ENCODE data around the gene CTNNBL1.
"Not testable (repeated sequence)": the region's sequence is repeated elsewhere in the genome, so short reads cannot be mapped to it uniquely, and the experiment has no call there.

CTNNBL1 gene

GRCh38 chr20:37693635-37694626, at the start of gene CTNNBL1:
Gene CTNNBL1, plus strand, starts transcription at chr20:37694030. Its CDS starts 93 bp downstream, at chr20:37694123.
- DNase-seq, result peak; percentile 98

- DNase-seq, result no peak
Measured at GRCh38 chr20:37644605-37645004, 49.2 kb upstream of the CTNNBL1 start.

- peak; percentile 36 for DNase-seq
Measured at GRCh38 chr20:37647946-37648345, 45.9 kb upstream of the CTNNBL1 start.

DNA sequence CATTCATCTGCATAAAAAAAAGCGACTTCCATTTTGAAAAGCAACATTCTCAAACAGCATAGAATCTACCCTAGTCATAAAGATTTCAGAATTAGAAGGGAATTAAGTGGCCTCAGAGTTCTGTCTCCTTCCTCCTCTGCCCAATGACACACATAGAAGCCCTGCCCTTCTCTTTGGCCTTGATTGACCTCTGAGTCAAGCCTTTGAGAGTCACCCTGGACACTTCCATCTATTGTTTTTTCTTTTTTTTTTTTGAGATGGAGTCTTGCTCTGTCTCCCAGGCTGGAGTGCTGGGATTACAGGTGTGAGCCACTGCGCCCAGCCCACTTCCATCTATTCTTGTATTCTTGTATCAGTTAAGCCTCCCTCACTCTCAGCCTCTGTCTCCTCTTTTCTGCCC, 44.8 kb upstream of the CTNNBL1 start:
- no peak for DNase-seq

DNA sequence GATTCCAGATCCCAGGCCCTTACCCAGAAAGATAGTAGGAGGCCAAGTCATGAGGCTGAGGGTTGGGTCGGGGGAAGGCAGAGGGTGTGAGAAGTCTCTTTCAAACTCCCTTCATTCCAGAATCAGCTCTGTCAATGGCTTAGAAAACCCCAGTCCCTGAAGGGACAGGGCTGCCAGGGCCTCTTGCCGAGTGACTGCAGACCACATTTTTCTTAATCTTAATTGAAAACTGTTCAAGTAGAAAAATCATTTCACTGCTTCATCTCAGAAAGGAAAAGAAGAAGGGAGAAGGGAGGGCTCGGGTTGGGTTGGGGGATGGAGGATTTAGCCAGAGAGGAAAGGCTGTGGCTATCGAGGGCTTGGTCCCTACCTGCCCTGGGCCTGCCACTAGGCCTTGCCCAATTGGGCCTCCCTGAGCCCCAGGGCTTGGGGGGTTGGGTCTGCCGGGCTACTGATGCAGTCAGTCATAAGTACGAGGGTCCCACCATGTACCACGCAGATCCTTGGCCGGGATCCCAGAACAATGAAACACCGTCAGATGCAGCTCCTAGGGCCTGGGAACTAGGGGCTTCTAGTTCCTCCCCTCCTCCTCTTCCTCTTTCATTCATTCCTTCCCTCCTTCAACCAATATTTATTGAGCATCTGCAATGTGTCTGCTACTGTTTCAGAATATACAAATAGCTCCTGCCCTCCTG, 44.0 kb upstream of the CTNNBL1 start:
- no peak for DNase-seq

DNA sequence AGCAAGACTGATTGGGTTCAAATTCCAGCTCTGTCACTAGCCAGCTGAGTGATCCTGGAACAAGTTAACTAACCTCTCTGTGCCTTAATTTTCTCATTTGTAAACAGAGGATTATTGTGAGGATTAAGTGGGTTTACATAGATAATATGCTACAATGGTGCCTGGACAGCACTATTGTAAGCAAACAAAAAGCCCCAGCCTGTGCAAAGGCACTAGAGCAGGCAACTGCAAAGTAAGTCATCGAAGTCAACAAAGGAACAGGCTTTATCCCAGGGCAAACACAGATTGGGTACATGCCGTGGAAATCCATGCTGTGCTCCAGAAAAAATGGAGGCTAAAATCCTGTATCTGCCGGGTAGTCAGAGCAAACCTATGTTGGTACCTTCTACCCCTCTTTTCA, 43.2 kb upstream of the CTNNBL1 start:
- no peak for DNase-seq

- DNase-seq, result no peak
Measured at GRCh38 chr20:37651932-37652331, 41.9 kb upstream of the CTNNBL1 start.

DNA sequence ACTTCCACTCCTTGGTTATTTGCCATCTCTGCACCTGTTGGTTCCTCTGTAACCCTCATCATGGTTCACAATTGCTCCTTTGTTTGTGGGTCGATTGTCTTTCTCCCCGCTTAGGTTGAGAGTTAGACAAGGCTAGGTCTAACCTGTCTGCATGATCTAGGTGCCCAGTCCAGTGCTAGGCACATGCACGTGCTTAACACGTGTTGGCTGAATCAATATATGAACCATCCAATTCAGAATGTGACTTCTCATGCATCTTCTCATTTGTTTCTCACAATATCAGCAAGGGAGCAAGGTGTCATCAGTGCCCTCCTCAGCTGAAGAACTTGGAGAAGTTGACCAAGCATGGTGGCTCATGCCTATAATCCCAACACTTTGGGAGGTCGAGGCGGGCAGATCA, 36.9 kb upstream of the CTNNBL1 start:
- DNase-seq, result no peak

GRCh38 chr20:37657924-37658804, 35.7 kb upstream of the CTNNBL1 start:
- DNase-seq, result no peak

DNA sequence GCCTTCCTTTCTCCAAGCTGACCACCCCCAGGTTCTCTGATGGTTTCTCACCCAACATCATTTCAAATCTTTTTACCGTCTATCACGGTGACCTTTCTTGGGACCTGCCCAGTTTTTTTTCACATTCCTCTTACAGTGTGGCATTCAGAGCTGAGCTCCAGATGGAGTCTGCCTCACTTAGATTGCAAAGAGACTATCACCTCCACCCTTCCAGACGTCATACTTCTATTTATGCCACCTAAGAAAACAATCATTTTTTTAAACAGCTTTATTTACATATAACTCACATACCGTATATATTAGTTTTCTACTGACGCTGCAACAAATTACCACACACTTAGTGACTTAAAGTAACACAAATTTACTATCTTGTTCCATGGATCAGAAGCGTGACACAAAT, 32.3 kb upstream of the CTNNBL1 start:
- peak; percentile 33 for DNase-seq

GRCh38 chr20:37662308-37662707, 31.5 kb upstream of the CTNNBL1 start:
- DNase-seq, result no peak

DNA sequence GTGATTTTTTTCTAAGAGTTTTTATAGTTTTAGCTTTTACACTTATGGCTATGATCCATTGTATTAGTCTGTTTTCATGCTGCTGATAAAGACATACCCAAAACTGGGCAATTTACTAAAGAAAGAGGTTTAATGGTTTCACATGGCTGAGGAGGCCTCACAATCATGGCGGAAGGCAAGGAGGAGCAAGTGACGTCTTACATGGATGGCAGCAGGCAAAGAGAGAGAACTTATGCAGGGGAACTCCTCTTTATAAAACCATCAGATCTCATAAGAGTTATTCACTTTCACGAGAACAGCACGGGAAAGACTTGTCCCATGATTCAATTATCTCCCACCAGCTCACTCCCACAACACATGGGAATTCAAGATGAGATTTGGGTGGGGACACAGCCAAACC, 29.2 kb upstream of the CTNNBL1 start:
- DNase-seq, result not testable (repeated sequence)

- no peak for DNase-seq
Measured at GRCh38 chr20:37668166-37668565, 25.7 kb upstream of the CTNNBL1 start.

DNA sequence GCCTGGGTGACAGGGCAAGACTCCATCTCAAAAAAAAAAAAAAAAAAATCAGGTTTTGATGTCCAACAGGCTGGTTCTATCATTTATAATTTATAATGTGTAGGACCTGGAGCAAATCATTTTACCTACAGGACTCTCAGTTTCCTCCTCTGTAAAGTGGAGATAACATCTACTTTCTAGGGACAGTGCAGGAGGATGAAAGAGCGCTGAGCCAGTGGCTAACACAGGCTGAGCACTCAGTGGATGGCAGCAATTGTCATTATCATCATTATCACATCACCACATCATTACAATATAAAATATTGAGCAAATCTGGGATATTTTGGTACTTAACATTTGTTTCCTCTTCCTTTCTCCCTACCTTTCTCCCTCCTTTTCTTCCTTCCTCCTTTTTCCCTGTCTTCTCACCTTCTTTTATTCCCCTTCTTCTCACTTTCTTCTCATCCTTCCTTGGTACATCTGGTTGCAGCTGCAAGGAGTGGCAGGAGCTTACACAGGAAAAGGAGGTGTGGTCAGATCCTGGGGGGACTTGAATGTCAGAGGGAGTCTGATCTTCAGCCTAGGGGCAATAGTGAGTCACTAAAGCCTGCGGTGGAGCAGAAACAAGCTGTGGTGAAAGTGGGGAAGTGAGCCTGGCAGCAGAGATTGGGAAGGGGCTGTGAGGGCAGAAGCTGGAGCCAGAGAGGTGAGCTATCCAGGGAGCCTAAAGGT, 24.6 kb upstream of the CTNNBL1 start:
- DNase-seq, result no peak

DNA sequence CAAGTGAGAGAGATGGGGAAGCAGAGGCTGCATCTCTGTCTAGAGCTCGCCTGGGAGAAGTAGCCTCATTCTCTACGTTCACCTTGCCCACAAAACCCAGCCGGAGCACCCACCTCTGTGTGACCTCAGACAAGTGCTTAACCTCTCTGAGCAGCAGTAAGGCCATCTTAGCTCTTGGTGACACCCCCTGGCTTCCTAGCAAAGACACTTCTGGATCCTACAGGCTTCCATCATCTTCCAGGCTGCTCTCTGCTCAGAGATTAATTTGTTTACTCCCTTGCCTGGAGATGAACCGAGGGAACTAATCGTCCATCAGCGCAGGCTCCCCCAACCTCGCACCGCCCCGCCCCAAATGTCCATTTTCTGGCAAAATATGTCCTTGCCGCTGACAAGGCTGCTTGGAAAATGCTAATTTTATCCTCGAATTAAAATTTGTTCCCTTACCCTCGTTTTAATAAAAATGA, 24.0 kb upstream of the CTNNBL1 start:
- DNase-seq, result no peak

GRCh38 chr20:37670351-37670791, 23.5 kb upstream of the CTNNBL1 start:
- DNase-seq, result peak; percentile 59

DNA sequence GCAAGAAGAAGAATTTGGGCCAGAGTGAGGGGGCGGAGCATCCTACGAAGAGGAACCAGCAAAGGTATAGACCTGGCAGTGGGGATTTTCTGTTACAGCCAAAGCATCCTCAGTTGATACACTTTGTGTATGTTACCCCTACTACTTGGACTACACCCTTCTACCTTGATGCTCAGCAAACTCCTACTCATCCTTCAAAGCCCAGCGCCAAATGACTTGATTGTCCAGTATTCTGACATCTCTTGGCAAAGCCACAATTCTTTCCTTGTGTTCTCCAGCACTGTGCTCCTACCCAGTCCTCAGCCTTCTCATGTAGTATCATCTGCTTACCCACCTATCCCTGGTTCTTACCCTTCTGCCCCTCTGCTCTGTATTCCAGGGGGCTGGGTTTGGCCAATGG, 21.7 kb upstream of the CTNNBL1 start:
- DNase-seq, result no peak

GRCh38 chr20:37673444-37673843, 20.4 kb upstream of the CTNNBL1 start:
- DNase-seq, result peak; percentile 83

DNA sequence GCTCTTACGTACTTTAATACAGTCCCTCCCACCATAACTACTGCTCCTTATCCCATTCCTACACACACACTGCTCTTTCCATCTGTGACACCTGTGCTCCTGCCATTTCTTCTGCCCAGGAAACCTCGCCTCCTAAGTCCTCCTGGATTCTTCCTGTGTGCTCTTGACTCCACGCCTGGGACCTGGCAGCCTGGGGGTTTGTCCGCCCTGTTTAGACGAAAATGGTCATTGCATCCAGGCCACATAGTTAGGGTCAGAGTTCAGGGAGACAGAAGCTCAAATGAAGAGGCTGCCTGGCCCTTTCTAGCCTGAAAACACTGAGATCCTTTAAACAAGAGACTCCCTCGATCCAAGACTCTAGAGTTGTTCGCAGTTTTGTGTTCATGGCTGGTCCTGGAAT, 17.4 kb upstream of the CTNNBL1 start:
- DNase-seq, result no peak

GRCh38 chr20:37677969-37678861, 15.6 kb upstream of the CTNNBL1 start:
- DNase-seq, result no peak

GRCh38 chr20:37679751-37680150, 14.1 kb upstream of the CTNNBL1 start:
- DNase-seq, result not testable (repeated sequence)
